GM19395 (cell line): ENCODE measurements around the gene KIAA1671.

ENCODE experiments used
- ATAC-seq: cut with Tn5 transposase; IDR thresholded peaks from one replicate; pipeline ENCODE4 v1.9.1; 2021; ENCODE audit warnings: mild to moderate bottlenecking, moderate library complexity; ENCODE audit not compliant: unreplicated experiment

KIAA1671 gene

GRCh38 chr22:25061605-25062376 is 109.3 kb downstream of the KIAA1671 start:
- no peak for ATAC-seq

GRCh38 chr22:25062386-25063085 is 110.0 kb downstream of the KIAA1671 start:
- no peak for ATAC-seq

GRCh38 chr22:25064894-25065560 is 112.5 kb downstream of the KIAA1671 start:
- ATAC-seq, result no peak

GRCh38 chr22:25066861-25067435 is 114.4 kb downstream of the KIAA1671 start:
- ATAC-seq, result no peak

GRCh38 chr22:25067851-25068421 is 115.4 kb downstream of the KIAA1671 start:
- ATAC-seq, result no peak

- no peak for ATAC-seq
Measured at GRCh38 chr22:25068707-25069106, 116.2 kb downstream of the KIAA1671 start.

- no peak for ATAC-seq
Measured at GRCh38 chr22:25069426-25069757, 116.9 kb downstream of the KIAA1671 start.

- ATAC-seq, result no peak
Measured at GRCh38 chr22:25069758-25070481, 117.4 kb downstream of the KIAA1671 start.

- no peak for ATAC-seq
Measured at GRCh38 chr22:25070956-25071355, 118.4 kb downstream of the KIAA1671 start.

- ATAC-seq, result no peak
Measured at GRCh38 chr22:25071720-25072119, 119.2 kb downstream of the KIAA1671 start.

GRCh38 chr22:25072406-25072805 is 119.9 kb downstream of the KIAA1671 start:
- no peak for ATAC-seq

GRCh38 chr22:25076336-25076735 is 123.8 kb downstream of the KIAA1671 start:
- ATAC-seq, result no peak

GRCh38 chr22:25077056-25077455 is 124.5 kb downstream of the KIAA1671 start:
- ATAC-seq, result no peak

GRCh38 chr22:25077964-25078363 is 125.4 kb downstream of the KIAA1671 start:
- no peak for ATAC-seq

GRCh38 chr22:25078591-25078990 is 126.1 kb downstream of the KIAA1671 start:
- ATAC-seq, result no peak

GRCh38 chr22:25080855-25081254 is 128.3 kb downstream of the KIAA1671 start:
- ATAC-seq, result no peak

- no peak for ATAC-seq
Measured at GRCh38 chr22:25081409-25081824, 128.9 kb downstream of the KIAA1671 start.

GRCh38 chr22:25082096-25082495 is 129.6 kb downstream of the KIAA1671 start:
- ATAC-seq, result no peak

GRCh38 chr22:25083056-25083806 is 130.7 kb downstream of the KIAA1671 start:
- ATAC-seq, result no peak

GRCh38 chr22:25083807-25084200 is 131.3 kb downstream of the KIAA1671 start:
- no peak for ATAC-seq
